B cell (primary cell): ENCODE measurements around the gene SLC19A3.

Source experiments
- EZH2 ChIP-seq: IDR thresholded peaks from 2 replicates; pipeline ENCODE4 v1.6.1; 2012; ENCODE audit warnings: borderline replicate concordance, low read depth, mild to moderate bottlenecking, moderate library complexity, low read length; ENCODE audit not compliant: insufficient read depth, poor library complexity, severe bottlenecking
- TF ChIP-seq, protein P1 (sequence below): fragments of 200-600 bp; IDR thresholded peaks from one replicate; pipeline ENCODE4 v1.8.0; 2022; ENCODE audit warnings: antibody characterized with exemption, mild to moderate bottlenecking

DNA sequence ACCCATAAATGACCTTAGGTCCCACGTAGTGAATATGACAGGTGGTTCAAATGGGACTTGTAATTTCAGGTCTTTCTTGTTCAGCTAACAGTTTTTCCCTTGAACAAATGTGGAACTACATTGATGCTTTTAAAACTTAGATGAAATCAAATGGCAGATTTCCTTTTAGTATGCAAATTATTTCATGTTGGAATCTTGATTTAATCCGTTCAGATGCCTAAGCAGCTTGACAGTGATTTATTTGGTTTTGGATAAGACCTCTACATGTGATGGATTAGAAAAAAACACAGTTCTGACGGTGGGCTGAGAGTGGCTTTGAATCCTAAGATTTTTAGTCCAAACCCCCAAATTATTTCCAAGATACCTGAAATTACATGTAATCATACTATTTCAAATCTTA is 83.6 kb downstream of the SLC19A3 start:
- TF ChIP-seq, protein P1, sequence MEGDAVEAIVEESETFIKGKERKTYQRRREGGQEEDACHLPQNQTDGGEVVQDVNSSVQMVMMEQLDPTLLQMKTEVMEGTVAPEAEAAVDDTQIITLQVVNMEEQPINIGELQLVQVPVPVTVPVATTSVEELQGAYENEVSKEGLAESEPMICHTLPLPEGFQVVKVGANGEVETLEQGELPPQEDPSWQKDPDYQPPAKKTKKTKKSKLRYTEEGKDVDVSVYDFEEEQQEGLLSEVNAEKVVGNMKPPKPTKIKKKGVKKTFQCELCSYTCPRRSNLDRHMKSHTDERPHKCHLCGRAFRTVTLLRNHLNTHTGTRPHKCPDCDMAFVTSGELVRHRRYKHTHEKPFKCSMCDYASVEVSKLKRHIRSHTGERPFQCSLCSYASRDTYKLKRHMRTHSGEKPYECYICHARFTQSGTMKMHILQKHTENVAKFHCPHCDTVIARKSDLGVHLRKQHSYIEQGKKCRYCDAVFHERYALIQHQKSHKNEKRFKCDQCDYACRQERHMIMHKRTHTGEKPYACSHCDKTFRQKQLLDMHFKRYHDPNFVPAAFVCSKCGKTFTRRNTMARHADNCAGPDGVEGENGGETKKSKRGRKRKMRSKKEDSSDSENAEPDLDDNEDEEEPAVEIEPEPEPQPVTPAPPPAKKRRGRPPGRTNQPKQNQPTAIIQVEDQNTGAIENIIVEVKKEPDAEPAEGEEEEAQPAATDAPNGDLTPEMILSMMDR, result no peak
- TF ChIP-seq EZH2, result no peak
